Stimulated activated CD4-positive, alpha-beta T cell treated with anti-CD3 and anti-CD28 coated beads, TNF-alpha, amount 100 ng/mL, for 4 hours (primary cell): ENCODE results near the gene MED10.
"Not testable (repeated sequence)": the region's sequence is repeated elsewhere in the genome, so short reads cannot be mapped to it uniquely, and the experiment has no call there.

ENCODE experiments used
- DNase-seq, 3 experiments: peaks; one replicate each; pipeline ENCODE4 v3.0.0-alpha.2; 2020; ENCODE audit warnings: low read depth in 3 of 3

The MED10 gene

GRCh38 chr5:6373081-6373846, 5.1 kb downstream of the MED10 start:
- DNase-seq, result no peak

DNA sequence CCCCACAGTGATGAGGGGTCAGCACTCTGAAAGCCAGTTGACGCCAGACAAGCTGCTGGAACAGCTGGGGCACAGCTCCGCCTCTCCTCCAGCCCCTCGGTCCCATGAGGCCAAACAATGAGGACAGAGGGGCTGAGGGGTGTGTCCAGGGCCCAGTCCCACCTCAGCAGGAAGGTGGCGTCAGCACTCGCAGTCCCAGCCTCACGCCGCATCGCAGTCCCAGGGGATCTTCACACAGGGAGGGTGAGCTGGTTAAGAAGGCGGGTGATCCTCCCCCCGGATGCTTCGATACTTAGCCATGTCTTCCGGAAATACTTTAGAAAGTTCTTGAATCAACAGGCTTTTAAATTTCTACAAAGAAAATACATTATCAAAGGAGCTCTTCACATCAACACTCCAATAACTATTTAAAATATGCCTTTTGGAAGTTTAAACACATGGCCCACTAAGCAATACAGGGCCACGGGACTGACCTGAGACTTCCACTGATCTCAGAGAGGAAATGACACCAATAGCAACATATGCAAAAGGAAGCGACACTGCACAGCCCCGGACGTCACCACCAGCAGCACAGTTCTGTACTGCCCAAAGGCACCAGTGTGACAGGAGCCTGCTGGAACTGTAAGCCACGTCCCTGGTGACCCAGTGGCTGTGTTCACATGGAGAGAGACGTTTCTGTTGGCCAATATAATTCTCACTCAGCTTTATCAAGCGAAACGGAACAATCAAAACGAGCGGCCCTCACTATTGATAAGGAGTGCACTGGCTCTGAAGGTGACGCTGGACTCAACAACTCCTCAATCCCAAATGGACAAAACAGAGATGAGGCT, 5.9 kb downstream of the MED10 start:
- DNase-seq, result no peak

DNA sequence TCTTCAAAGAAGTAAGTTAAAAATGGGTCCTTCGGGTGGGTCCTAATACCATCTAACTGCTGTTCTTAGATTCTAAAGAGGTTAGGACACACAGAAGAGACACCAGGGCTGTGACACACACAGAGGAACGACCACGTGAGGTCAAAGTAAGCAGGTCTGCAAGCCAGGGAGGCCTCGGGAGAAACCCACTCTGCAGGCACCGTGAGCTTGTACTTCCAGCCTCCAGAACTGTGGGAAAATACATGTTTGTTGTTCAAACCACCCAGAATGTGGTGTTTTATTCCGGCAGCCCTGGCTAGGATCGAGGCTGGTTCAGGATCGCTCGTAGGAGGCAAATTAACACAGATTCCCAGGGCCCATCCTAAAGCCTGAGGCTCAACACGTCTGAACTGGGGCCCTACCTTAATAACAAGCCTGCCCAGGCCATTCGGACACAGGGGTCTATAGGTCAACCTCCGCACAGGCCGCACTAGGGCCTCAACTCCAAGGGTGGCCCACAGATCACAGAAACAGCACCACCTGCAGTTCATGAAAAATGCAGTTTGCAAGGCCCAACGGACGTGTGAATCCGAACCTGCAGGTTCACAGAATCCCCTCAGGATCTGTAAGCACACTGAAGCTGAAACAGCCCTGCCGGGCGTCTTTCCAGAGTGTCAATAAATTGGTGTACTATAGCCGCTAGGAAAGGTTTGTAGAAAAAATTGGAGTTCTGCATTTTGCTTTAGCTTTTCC, 7.1 kb downstream of the MED10 start:
- DNase-seq, result no peak

DNA sequence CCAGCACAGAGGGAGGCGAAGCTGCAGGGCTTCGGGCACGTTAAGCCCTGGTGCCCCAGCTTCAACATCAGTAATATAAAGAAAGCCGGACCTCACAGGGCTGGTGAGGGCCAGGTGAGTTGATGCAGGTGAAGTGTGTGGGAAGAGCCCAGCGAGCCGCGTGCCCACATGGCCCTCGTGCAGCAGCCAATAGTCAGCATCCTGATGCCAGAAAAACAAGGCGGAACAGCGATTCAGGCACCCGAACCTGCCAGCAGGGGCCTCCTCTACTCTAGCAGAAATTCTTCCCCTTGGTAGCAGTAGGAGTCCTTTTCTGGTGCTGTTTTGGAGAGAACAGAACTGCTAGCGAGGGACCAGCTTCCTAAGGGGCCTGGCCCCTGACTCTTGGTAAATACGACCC, 7.8 kb downstream of the MED10 start:
- DNase-seq, result no peak

DNA sequence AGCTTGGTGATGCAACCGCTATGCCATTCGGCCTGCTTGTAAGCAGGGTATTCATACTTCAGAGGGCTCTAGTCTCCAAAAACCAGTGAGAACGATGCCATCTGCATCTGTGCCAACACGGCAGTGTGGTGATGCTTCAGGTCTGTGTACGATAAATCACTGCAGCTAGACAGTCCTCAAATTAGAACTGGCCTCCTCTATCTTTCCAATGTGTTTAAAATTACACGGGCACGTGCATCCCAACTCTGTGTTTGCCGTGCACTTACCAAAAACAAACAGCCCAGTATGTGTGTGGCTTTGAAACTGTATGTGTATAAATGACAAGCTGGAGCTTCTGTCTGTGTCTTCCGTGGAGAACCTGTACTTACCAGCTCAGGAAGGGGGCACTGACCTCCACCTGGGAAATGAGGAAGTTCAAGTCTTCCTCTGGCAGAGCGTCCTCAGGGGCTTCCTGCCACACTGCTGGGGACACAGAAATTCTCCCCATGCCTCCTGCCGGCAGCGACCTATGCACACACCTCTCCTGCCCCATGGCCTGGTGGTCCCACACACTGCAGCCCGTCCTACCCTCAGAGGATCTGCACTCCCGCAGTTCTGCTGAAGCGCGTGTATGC, 12.3 kb downstream of the MED10 start:
- DNase-seq, result no peak

DNA sequence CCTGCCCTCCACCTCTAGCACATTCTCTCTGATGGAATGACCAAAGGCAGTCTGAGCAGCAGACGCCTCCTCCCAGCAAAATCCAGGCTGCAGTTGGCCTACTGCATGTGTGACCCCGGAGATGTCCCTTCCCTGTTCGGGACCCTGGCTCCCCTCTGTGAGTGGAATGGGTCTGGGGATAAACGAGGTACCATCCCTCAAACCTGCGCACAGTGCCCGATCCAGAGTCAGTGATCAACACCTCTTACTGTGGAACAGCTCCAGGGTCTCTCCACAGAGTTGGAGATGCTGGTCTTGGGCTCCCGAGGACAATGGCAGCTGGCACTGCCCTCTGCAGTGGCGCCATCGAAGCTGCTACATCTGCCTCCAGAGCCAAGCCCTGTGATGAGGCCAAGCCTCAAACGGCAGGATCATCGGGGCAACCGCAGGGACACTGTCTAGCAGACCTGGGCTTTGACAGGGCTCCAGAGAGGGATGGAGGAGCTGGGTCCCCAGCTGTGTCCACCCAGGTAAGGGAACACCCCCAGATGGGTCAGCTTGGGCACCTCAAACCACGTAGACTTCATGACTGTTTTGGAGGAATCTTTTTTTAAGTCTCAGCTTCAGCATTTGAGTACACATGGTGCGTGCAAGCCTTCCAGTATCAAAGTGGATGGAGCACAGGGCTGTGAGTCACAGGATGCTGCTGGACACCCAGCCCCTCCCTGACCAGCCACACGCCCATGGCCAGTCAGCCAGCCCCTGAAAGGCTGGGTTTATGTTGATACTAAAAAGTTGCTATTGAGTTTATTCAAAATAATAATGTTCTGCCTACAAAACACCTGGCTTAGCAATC, 13.0 kb downstream of the MED10 start:
- no peak for DNase-seq

GRCh38 chr5:6363454-6364011, 14.8 kb downstream of the MED10 start:
- not testable (repeated sequence) for DNase-seq

GRCh38 chr5:6362846-6363245, 15.5 kb downstream of the MED10 start:
- DNase-seq, result no peak

GRCh38 chr5:6361101-6361500, 17.2 kb downstream of the MED10 start:
- no peak for DNase-seq

- DNase-seq, result no peak
Observed at GRCh38 chr5:6360323-6361072, 17.8 kb downstream of the MED10 start.

DNA sequence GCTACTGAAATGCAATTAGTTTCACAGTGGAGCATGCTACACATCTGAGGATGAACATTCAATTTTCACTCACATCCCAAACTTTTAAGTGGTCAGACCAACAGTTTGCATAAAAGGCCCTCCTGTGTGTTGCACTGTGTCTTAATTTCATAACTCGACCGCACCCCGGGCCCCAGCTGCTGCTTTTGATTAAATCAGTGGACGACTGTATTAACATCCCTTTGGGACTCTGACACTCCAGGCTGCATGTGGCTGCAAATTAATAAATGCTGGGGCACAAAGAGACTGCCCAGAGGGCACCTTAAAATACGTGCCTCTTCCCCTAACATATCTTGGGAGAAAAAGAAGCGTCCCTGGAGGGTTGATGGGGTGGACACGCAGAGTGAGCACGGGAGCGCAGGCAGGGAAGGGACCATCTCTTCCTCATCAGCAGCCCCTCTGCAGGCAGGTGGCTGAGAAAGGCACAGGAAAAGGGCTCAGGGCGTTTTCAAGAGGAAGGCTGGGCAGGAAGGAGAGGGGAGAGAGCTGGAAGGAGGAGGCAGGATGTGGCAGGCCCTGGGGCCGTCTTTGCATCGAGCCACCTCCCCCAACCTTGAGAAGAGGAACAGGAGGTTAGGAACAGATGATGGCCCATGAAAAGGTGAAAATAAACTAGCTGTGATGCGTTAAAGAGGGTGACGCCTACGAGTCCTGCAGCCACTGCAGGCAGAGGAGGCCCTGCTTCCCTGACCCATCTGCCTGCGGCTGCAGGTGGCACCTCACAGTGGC, 18.6 kb downstream of the MED10 start:
- no peak for DNase-seq

DNA sequence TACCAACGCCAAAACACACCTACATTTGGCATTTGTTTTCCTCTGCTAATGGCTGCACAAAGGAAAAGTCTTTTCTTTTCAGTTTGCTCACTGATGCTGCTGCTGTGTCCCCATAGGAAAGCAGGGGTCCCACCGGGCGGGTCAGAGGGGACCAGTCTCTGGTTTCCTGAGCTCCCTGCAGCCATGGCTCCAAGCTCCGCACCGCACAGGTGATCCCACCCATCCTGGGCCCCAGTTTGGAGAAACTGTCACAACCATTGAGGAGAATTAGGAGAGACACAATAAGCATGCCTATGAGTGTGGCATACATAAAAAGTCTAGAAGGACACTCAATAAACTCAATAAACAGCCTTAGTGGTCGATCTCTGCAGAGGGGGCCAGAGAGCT, 19.9 kb downstream of the MED10 start:
- DNase-seq, result no peak

DNA sequence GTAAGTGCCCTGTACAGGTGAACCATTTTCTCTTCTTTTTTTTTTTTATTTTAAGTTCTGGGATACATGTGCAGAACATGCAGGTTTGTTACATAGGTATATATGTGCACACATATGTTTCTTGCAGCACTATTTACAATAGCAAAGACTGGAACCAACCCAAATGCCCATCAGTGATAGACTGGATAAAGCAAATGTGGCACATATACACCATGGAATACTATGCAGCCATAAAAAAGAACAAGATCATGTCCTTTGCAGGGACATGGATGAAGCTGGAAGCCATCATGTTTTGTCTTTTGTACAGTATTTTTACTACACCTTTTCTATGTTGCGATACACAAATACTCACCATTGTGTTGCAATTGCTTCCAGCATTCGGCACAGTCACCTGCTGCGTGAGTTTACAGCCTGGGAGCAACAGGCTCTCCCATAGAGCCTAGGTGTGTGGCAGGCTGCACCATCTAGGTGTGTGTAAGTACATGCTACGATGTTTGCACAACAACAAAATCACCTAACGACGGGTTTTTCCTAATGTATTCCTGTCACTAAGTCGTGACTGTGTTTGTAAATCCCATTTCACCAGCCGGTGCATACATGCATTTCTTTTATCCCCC, 20.4 kb downstream of the MED10 start:
- not testable (repeated sequence) for DNase-seq

DNA sequence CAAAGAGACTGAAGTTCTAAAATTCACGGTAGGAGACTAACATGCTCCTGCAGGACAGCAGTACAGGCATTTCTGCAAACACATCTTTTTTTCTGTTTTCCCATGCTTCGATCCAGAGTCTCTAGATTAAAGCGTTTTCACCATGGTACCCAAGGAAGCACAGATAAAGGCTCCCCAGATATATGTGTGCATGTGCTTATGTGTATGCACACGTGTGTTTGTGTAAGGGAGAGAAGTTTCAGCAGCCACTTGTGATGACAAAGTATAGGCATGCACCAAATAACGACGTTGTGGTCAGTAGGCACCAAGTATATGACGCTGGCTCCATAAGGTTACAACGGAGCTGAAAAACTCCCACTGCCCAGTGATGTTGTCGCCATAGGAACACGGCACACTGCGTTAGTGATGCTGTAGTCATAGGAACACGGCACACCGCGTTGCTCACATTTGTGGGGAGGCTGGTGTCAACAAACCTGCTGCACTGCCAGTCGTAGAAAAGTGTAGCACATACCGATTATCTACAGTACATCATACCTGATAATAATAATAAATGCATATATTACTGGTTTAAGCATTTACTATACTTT, 21.7 kb downstream of the MED10 start:
- no peak for DNase-seq

GRCh38 chr5:6355294-6355693, 23.1 kb downstream of the MED10 start:
- DNase-seq, result no peak

DNA sequence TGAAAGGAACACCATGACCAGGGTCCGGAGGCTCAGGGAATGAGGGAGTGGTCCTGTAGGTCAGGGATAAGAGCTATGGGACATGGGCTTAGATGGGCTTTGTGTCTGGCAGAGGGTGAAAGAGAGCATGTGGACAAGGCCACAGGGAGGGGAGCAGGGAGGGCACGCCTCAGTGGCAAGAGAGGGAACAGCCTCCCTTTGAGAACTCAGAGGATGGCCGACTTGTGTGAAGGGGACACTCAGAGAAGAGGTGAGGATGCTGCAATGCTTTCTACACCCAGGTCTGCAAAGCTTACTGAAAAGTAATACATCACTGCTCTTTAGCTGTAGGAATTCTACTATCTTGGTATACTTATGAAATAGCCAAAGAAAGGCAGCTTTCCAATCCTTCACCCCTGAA, 23.5 kb downstream of the MED10 start:
- no peak for DNase-seq

- no peak for DNase-seq
Observed at GRCh38 chr5:6353602-6354302, 24.6 kb downstream of the MED10 start.
